Activated naive CD4-positive, alpha-beta T cell treated with anti-CD3 and anti-CD28 coated beads, Interleukin-2, amount 50 U/mL, for 16 hours (primary cell): ENCODE results near the gene GDI2.

ENCODE experiments used
- DNase-seq: peaks from one replicate; pipeline ENCODE4 v3.0.0-alpha.2; 2020

GDI2 gene

DNA sequence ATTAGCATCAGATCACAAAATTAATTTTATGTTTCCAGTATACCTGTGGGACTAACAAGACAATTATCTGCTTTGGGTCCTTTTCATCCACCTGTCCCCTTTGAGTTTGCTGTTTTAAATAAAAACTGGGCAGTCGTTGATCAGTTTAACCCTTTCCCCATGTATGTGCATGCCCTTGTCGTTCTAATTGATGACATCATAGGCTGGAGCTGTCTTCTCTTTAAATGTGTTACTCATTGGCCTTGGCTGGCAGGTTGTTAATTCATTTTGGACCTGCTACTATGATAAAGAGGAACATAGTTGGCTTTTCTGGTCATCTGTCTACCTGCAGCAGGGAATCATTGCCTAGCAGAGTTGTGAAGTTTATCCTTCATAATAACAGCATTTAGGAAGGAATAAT is 74.8 kb downstream of the GDI2 start:
- DNase-seq = no peak

DNA sequence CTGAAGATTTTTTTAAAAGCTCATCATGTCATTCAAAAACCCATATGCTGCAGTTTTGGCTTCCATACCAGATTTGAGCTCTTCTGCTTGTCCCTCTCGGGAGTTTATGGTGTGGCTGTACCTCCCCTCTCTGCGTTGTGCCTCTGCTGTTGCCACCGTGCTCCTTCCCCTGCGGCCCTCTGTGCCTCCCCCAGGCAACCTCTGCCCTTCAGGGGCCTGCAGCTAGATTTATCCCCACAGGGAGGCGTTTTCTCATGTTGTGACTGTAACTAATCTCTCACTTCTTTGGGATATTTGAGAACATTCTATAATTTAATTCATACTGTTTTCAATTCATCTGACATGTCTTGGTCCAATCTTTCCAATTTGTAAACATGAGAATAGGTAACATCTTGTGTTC is 75.9 kb downstream of the GDI2 start:
- no peak for DNase-seq

DNA sequence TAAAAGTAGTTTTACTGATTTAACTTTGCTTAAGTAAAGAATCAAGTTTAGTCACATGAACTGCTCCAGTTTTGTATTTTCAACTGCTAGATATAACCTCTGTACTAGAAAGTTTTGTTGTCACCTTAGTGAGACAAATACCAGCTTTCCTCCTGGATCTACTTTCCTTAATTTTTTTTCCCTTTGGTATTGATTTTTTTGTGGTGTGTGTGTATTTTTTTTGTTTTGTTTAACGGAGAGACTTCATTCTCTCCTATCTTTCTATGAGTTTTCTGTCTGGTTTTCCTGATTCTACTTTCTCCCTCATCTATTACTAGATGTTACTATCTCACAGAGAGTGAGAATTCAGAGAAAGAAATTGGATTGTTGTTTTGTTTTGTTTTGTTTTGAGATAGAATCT is 76.6 kb downstream of the GDI2 start:
- DNase-seq = no peak

DNA sequence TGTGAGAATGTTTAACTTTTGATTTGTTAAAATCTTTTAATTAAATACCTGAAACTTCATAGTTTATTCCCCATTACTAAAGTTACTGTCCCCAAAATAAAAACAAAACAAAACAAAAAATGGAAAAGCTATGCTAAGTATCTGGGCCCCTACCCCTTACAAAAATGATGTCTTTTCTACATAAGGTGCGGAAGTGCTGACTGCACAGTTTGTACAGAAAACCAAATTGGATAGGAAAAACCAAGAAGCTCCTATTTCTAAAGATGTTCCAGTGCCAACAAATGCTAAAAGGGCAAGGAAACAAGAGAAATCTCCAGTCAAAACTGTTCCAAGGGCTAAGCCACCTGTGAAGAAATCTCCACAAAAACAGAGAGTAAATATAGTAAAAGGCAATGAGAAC is 78.1 kb downstream of the GDI2 start:
- DNase-seq = no peak

DNA sequence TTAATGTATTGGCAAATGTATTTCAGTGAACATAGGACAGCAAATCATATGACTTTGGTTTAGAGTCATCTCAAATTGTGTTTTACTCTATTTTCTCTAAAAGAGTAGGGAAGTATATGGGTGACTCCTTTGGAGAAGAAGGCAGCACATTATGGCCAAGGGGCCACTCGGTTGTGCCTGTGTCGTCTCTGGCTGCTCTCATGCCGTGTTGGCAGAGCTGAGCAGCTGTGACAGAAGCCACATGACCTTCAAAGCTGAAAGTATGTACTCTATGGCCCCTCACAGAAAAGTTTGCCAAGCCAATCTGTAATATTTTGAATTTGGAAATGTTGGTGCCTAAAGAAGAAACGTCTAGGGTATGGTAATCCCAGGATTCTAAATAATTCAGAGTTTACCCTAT is 81.1 kb downstream of the GDI2 start:
- DNase-seq = no peak

DNA sequence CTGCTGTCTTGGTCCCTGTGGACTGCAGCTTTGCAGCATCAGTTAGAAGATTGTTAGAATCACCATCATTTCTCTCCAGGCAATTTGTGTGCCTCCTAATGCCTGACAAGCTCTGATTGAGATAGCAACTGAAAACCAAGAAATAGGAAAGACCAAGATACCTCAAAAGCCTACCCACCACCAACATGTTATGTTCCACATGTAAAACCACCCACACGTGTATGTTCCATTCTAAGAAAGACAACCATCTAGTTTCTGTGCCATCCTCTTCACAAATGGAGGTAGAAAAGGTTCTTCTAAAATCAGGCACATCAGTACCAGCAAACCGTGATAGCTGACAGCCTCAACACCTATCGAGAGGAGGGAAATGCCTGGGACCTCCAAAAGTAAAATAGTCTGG is 81.7 kb downstream of the GDI2 start:
- DNase-seq = no peak

DNA sequence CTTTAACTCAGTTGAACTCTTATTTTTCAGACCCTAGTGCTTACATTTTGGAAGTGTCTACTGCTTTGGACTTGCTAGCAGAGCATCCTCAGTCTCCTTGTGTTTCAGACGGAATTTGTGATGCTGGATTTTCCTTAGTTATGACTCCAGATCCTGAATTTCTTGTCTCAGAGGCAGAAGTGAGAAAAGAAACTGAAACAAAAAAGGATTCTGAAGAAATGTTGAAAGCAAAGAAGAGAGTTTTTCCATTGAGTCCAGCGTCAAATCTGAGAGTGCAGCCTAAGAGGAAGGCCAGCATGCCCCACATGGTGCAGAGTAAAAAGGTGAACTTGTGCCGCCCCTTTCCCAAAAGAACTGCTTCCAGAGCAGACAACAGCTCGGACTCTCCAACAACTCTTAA is 82.5 kb downstream of the GDI2 start:
- DNase-seq = no peak

DNA sequence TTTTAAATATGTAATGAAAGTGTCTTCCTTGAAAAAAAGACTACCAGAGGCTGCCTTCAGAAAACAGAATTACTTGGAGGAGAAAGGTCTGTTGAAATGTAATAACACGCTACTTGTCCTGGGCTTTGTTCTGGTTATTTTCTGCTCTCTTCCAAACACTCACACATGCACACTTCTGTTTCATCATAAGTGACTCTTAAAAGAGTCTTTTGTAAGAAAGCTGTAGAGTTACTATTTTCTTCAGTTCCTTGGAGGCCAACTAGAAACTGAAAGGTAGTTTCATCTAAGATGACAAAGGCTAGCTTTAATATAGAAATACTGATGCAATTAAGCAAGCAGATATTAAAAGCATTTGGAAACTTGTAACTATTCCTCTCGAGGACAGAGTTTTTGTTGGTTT is 89.5 kb downstream of the GDI2 start:
- no peak for DNase-seq

DNA sequence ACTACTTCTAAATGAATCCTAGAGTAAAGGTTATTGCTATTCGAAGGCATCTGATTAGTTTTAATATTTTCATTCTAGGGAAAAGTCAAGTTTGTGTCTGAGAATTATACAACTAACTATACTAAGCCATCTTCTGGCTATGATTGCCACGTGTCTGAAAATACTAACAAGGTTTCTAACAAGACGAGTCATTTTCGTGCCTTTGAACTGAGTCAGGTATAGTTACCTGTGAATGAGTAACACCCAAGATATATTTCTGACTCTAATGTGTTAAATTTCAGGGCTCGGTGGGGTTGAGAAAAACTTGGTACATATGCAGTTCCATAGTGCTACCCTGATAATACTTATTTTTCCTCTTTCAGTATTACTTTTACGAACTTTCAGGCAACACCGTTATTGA is 93.1 kb downstream of the GDI2 start:
- no peak for DNase-seq

DNA sequence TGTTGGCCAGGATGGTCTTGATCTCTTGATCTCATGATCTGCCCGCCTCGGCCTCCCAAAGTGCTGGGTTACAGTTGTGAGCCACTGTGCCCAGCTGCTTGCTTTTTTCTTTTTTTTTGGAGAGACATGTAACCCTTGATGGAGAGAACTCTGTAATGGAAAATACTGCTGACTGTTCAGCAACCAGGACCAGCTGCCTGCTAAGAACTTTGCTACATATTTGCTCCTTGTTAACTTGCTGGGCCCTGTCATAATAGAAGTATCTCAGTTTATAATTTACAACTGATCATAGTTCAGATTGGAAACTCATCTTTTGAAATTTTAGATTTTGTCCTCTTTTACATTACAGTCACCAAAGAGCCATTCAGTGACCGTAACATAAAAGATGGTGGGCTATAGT is 93.7 kb downstream of the GDI2 start:
- DNase-seq = no peak
